ENCODE measurements around the gene DCAF15.

DNA sequence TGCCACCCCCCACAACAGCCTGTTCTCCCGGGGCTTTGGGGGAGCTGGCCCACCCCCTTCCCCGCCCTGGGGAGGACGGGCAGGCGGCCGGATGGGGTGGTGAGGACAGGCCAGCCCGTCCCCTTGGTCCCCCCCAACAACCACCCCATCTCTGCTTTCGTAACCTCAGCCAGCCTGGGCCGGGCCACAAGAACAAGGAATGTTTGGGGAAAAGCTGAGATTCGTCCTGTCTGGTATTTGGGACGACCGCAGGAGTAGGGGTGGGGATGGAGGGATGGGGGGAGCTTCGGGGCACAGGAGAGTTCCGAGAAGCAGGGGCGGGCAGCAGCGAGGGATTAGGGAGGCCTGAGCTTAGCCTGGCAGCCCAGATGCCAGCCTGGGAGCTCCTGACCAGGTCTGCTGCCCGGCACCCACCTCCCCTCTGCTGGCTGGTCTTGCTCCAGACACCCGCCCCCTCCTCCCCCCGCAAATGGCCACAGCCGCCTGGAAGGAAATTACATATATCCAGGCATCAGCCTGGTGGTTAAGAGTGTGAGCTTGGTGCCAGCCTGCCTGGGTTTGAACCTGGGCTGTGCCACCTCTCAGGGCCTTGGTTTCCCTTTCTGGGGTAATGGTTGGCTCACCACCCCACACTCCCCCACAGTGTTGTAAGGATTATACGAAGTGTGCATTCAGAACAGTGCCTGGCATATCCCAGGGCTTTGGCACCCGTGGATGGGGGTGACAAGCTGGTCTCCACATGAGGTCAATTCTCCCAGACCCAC, 13.8 kb upstream of the DCAF15 start, which contains the start of gene PODNL1:
- no peak for TF ChIP-seq EZH2 (IDR thresholded peaks at IDR 0.05; ENCODE audit: insufficient read depth, poor library complexity, severe bottlenecking)
- no peak for TF ChIP-seq EZH2phosphoT487 (IDR thresholded peaks at IDR 0.05; ENCODE audit: insufficient read depth, low read depth)

Measured in GM23248 (cell line).